Spleen (tissue), 7 donors: ENCODE data around the gene NKX6-2.

ENCODE experiments used
- POLR2AphosphoS5 ChIP-seq, 3 donors: sonication (generic); formaldehyde crosslinking; IDR thresholded peaks; one replicate each; pipeline ENCODE4 v1.5.1; 2017; ENCODE audit warnings: antibody characterized with exemption in 3 of 3
- TF ChIP-seq, protein P1 (sequence below), 11 experiments: fragments of 200-600 bp in 7 of 11; fragments of 450-650 bp in 4 of 11; sonication (generic) in 4 of 11; IDR thresholded peaks in 8 of 11; conservative IDR thresholded peaks in 3 of 11; 1 replicate in 7 of 11; 2 replicates in 4 of 11; pipeline versions ENCODE4 v1.4.0 to v1.8.0; 2016 to 2021; ENCODE audit warnings: antibody characterized with exemption in 11 of 11, inconsistent platforms in 4 of 11, mild to moderate bottlenecking in 1 of 11
- donor health status: DM: no; HTN: no; CAD: no; lungs with moderate emphysema.
- donor health status: DM: no; HTN: no; CAD: no.
- donor health status: DM: no; HTN: no; CAD: no.

DNA sequence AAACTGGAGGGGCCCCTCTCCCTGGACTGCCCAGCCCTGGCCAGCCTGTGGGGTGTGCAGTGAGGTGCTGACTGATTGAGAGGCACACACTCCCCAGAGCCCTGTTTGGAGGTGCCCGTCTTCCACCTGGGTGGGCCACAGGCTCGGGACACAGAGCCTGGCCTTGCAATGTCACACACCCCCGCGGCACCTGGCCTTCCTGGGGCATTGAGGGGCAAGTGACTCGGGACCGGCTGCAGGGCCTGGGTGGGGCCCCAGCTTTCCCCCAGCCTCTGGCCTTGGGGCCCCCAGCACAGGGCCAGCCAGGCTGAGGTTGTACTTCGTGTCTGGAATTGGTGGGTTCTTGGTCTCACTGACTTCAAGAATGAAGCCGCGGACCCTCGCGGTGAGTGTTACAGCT, 13.9 kb upstream of the NKX6-2 start:
- TF ChIP-seq POLR2AphosphoS5 (IDR thresholded peaks at IDR 0.05) = no peak
- TF ChIP-seq, protein P1, sequence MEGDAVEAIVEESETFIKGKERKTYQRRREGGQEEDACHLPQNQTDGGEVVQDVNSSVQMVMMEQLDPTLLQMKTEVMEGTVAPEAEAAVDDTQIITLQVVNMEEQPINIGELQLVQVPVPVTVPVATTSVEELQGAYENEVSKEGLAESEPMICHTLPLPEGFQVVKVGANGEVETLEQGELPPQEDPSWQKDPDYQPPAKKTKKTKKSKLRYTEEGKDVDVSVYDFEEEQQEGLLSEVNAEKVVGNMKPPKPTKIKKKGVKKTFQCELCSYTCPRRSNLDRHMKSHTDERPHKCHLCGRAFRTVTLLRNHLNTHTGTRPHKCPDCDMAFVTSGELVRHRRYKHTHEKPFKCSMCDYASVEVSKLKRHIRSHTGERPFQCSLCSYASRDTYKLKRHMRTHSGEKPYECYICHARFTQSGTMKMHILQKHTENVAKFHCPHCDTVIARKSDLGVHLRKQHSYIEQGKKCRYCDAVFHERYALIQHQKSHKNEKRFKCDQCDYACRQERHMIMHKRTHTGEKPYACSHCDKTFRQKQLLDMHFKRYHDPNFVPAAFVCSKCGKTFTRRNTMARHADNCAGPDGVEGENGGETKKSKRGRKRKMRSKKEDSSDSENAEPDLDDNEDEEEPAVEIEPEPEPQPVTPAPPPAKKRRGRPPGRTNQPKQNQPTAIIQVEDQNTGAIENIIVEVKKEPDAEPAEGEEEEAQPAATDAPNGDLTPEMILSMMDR (IDR thresholded peaks at IDR 0.05 in 8 of 11, conservative IDR thresholded peaks at IDR 0.05 in 3 of 11) = no peak
